HL-60 (cell line): ENCODE measurements around the gene HIF3A.
"Not testable (repeated sequence)": the region's sequence is repeated elsewhere in the genome, so short reads cannot be mapped to it uniquely, and the experiment has no call there.

Experiments
- DNase-seq, 2 experiments: peaks; one replicate each; pipeline ENCODE4 v3.0.0-alpha.2; 2010 to 2020; ENCODE audit warnings: low read depth in 1 of 2, low spot score in 1 of 2
- H3K27ac ChIP-seq: fragments of 250-450 bp; sonication (Bioruptor Pico); replicated peaks from 2 replicates; pipeline ENCODE4 v1.5.1; 2020; ENCODE audit warnings: mild to moderate bottlenecking, moderate library complexity
- H3K27me3 ChIP-seq: fragments of 250-450 bp; sonication (Bioruptor Pico); 2 replicates; pipeline ENCODE4 v1.5.1; 2021; ENCODE audit warnings: mild to moderate bottlenecking, moderate library complexity; ENCODE audit not compliant: insufficient read depth, poor library complexity, severe bottlenecking
- H3K4me3 ChIP-seq: replicated peaks from 2 replicates; pipeline ENCODE4 v1.5.1; 2011; ENCODE audit warnings: mild to moderate bottlenecking, control low read depth, low read length; ENCODE audit not compliant: insufficient read depth
- CTCF ChIP-seq: IDR thresholded peaks from one replicate; pipeline ENCODE4 v1.5.1; 2011; ENCODE audit warnings: low read length, control low read depth, inconsistent platforms; ENCODE audit not compliant: insufficient read depth
- GABPA ChIP-seq: IDR thresholded peaks from 2 replicates; pipeline ENCODE4 v1.6.1; 2012; ENCODE audit warnings: low read depth
- POLR2AphosphoS5 ChIP-seq: IDR thresholded peaks from 2 replicates; pipeline ENCODE4 v1.6.1; 2012; ENCODE audit warnings: low read depth
- REST ChIP-seq: IDR thresholded peaks from 2 replicates; pipeline ENCODE4 v1.6.1; 2012; ENCODE audit warnings: low read depth; ENCODE audit not compliant: insufficient replicate concordance
- SPI1 ChIP-seq: IDR thresholded peaks from 2 replicates; pipeline ENCODE4 v1.6.1; 2012; ENCODE audit warnings: low read depth, mild to moderate bottlenecking, borderline replicate concordance

Gene HIF3A

GRCh38 chr19:46323227-46323626, 26.4 kb downstream of the HIF3A start:
- DNase-seq, H3K27ac ChIP-seq, H3K27me3 ChIP-seq, H3K4me3 ChIP-seq: not testable (repeated sequence)

- TF ChIP-seq CTCF, result no peak
- TF ChIP-seq GABPA, result no peak
- no peak for TF ChIP-seq POLR2AphosphoS5
- TF ChIP-seq REST, result no peak
- no peak for TF ChIP-seq SPI1
- Histone ChIP-seq H3K4me3 (no peak overlapping the region), H3K27me3 (no peaks in the 10 kb centered on the region), H3K27ac (no peak overlapping the region)
- DNase-seq, result no peak
Observed at GRCh38 chr19:46324277-46324676, 27.4 kb downstream of the HIF3A start.

GRCh38 chr19:46326608-46327007, 29.8 kb downstream of the HIF3A start:
- no peak for DNase-seq
- Histone ChIP-seq H3K4me3 (no peak overlapping the region), H3K27ac (no peak overlapping the region), H3K27me3 (no peaks in the 10 kb centered on the region)
- TF ChIP-seq SPI1 (no peak), CTCF (no peak)

- DNase-seq, result no peak
- TF ChIP-seq POLR2AphosphoS5, result no peak
- TF ChIP-seq SPI1, result no peak
- no peak for TF ChIP-seq CTCF
- TF ChIP-seq GABPA, result no peak
- no peak for TF ChIP-seq REST
- no peak overlapping the region for H3K4me3 ChIP-seq
- no peaks in the 10 kb centered on the region for H3K27me3 ChIP-seq
- no peak overlapping the region for H3K27ac ChIP-seq
Observed at GRCh38 chr19:46328079-46328478, 31.2 kb downstream of the HIF3A start.
